Caco-2 (cell line): ENCODE results near the gene CETP. TPM values are rescaled to one million over a fixed set of nuclear protein-coding genes. Genes with fewer than 3 reads are reported as not detected.

Experiments used
- BruUV-seq: library from RNA; stranded (reverse); fragments of 400-500 nt; replicated peaks from 2 replicates; lab custom pipeline; 2021; lab: Mats Ljungman, UMichigan
- CTCF ChIA-PET: fragments of 300-600 bp; sonication (Branson Sonifier 250); formaldehyde crosslinking; loops from one replicate; lab custom pipeline; 2022; ENCODE audit warnings: antibody characterized with exemption; lab: Charles Lee
- POLR2A ChIA-PET: fragments of 300-600 bp; sonication (Branson Sonifier 250); formaldehyde crosslinking; loops from one replicate; lab custom pipeline; 2022; ENCODE audit warnings: antibody characterized with exemption; lab: Charles Lee
- DNase-seq, 2 experiments: peaks; one replicate each; pipeline versions ENCODE4 v3.0.0 to v3.0.0-alpha.2; 2020 to 2022
- H3K27me3 ChIP-seq: replicated peaks from 2 replicates; pipeline ENCODE4 v1.6.0; 2011; ENCODE audit warnings: low read length; ENCODE audit not compliant: control insufficient read depth, insufficient read depth
- H3K36me3 ChIP-seq: 2 replicates; pipeline ENCODE4 v1.5.1; 2011; ENCODE audit warnings: low read length; ENCODE audit not compliant: control insufficient read depth, insufficient read depth
- H3K4me1 ChIP-seq: fragments of 250-450 bp; sonication (Bioruptor Pico); 2 replicates; pipeline ENCODE4 v1.5.1; 2020; ENCODE audit warnings: mild to moderate bottlenecking
- H3K4me3 ChIP-seq: 2 replicates; pipeline ENCODE4 v1.5.1; 2011; ENCODE audit warnings: low read depth, mild to moderate bottlenecking, control low read depth, low read length
- H3K9me3 ChIP-seq: fragments of 250-450 bp; sonication (Bioruptor Pico); 2 replicates; pipeline ENCODE4 v1.5.1; 2020; ENCODE audit warnings: mild to moderate bottlenecking, moderate library complexity
- H3K27ac Mint-ChIP-seq: one replicate; pipeline ENCODE4 v1.8.0; 2022; ENCODE audit warnings: mixed read lengths; ENCODE audit not compliant: unreplicated experiment
- H3K27me3 Mint-ChIP-seq: one replicate; pipeline ENCODE4 v1.8.0; 2022; ENCODE audit warnings: mixed read lengths; ENCODE audit not compliant: insufficient read depth, unreplicated experiment
- H3K36me3 Mint-ChIP-seq: one replicate; pipeline ENCODE4 v1.8.0; 2022; ENCODE audit warnings: mild to moderate bottlenecking, mixed read lengths; ENCODE audit not compliant: insufficient read depth, unreplicated experiment
- H3K4me1 Mint-ChIP-seq: one replicate; pipeline ENCODE4 v1.8.0; 2022; ENCODE audit warnings: low read depth, mixed read lengths; ENCODE audit not compliant: unreplicated experiment
- H3K4me3 Mint-ChIP-seq: one replicate; pipeline ENCODE4 v1.8.0; 2022; ENCODE audit warnings: mild to moderate bottlenecking, moderate library complexity, mixed read lengths; ENCODE audit not compliant: unreplicated experiment
- H3K9me3 Mint-ChIP-seq: one replicate; pipeline ENCODE4 v1.8.0; 2022; ENCODE audit warnings: mixed read lengths; ENCODE audit not compliant: unreplicated experiment
- CTCF ChIP-seq, 2 experiments: fragments of 200-600 bp in 1 of 2; IDR thresholded peaks; 1 replicate in 1 of 2; 2 replicates in 1 of 2; pipeline versions ENCODE4 v1.5.1 to v1.8.0; 2011 to 2022; ENCODE audit warnings: antibody characterized with exemption in 1 of 2, control low read depth in 1 of 2, inconsistent platforms in 1 of 2, low read depth in 1 of 2, low read length in 1 of 2, mild to moderate bottlenecking in 1 of 2, moderate library complexity in 1 of 2; ENCODE audit not compliant: insufficient read depth in 1 of 2, severe bottlenecking in 1 of 2, unreplicated experiment in 1 of 2
- intact Hi-C: fragments of 100-400 bp; cut with micrococcal nuclease; formaldehyde crosslinking; loops from one replicate; pipeline ENCODE4 v1.10.0; 2022; ENCODE audit not compliant: unreplicated experiment
- total RNA-seq: library from RNA; stranded (reverse); gene quantifications from 2 replicates; pipeline ENCODE4 v1.2.3, GENCODE V29; 2022

The CETP gene
- total RNA-seq, 1 experiment from 2014 or later: not detected

GRCh38 chr16:56950881-56951771 lies 10.6 kb upstream of the CETP start:
- Mint-ChIP-seq H3K27me3 (no peaks in the 10 kb centered on the region), H3K4me1 (peaks cover 16% of the 10 kb centered on the region), H3K4me3 (no peak overlapping the region), H3K36me3 (peaks cover 38% of the 10 kb centered on the region), H3K27ac (peak overlapping the region; percentile 4), H3K9me3 (no peaks in the 10 kb centered on the region)
- ChIA-PET CTCF (interaction anchor here (0.7 to 1.2 kb wide), 3 partner anchors 20 to 83 kb away, joined by 3 to 5 read pairs (median 4); no protein-coding TSS in a partner anchor), POLR2A (no interaction called here)
- peak; percentile 78 to 82 for DNase-seq
- intact Hi-C loops: loop anchor here (1.0 to 10.0 kb wide), 5 partner anchors 80 to 216 kb away; partner anchors contain the start of gene NUP93
- Histone ChIP-seq H3K27me3 (no peaks in the 10 kb centered on the region), H3K4me3 (no peak overlapping the region), H3K4me1 (no peaks in the 10 kb centered on the region), H3K36me3 (no peaks in the 10 kb centered on the region), H3K9me3 (no peaks in the 10 kb centered on the region)
- TF ChIP-seq CTCF (IDR thresholded peaks at IDR 0.05; ENCODE audit: insufficient read depth in 1 of 2, low read depth in 1 of 2, low read length in 1 of 2, severe bottlenecking in 1 of 2, unreplicated experiment in 1 of 2): peak; percentile 78 to 85
- BruUV-seq: no TSS peak

- Histone ChIP-seq H3K4me3 (no peak overlapping the region), H3K36me3 (no peaks in the 10 kb centered on the region), H3K4me1 (no peaks in the 10 kb centered on the region), H3K9me3 (no peaks in the 10 kb centered on the region), H3K27me3 (no peaks in the 10 kb centered on the region)
- Mint-ChIP-seq H3K4me3 (no peak overlapping the region), H3K9me3 (no peaks in the 10 kb centered on the region), H3K36me3 (peaks cover 19% of the 10 kb centered on the region), H3K27ac (no peak overlapping the region), H3K27me3 (no peaks in the 10 kb centered on the region), H3K4me1 (peaks cover 11% of the 10 kb centered on the region)
- POLR2A ChIA-PET: no interaction called here
- DNase-seq: no peak
- intact Hi-C loops: loop anchor here (5.0 to 10.0 kb wide), 2 partner anchors 94 to 218 kb away; partner anchors contain the start of gene NUP93
- TF ChIP-seq CTCF (IDR thresholded peaks at IDR 0.05; ENCODE audit: insufficient read depth in 1 of 2, low read depth in 1 of 2, low read length in 1 of 2, severe bottlenecking in 1 of 2, unreplicated experiment in 1 of 2): no peak
- BruUV-seq: no TSS peak
- CTCF ChIA-PET: interaction anchor here (0.6 to 1.1 kb wide), 2 partner anchors 11 to 13 kb away, joined by 3 read pairs; no protein-coding TSS in a partner anchor
Measured at GRCh38 chr16:56953006-56953405, 8.7 kb upstream of the CETP start.

- CTCF ChIA-PET: no interaction called here
- Histone ChIP-seq H3K36me3 (no peaks in the 10 kb centered on the region), H3K4me3 (no peak overlapping the region), H3K9me3 (no peaks in the 10 kb centered on the region), H3K27me3 (no peaks in the 10 kb centered on the region), H3K4me1 (no peaks in the 10 kb centered on the region)
- POLR2A ChIA-PET: no interaction called here
- intact Hi-C loops: loop anchor here (10.0 kb wide), 1 partner anchor 221 kb away; the partner anchor contains the start of gene NUP93
- TF ChIP-seq CTCF (IDR thresholded peaks at IDR 0.05; ENCODE audit: insufficient read depth in 1 of 2, low read depth in 1 of 2, low read length in 1 of 2, severe bottlenecking in 1 of 2, unreplicated experiment in 1 of 2): no peak
- Mint-ChIP-seq H3K4me3 (no peak overlapping the region), H3K36me3 (no peaks in the 10 kb centered on the region), H3K27ac (no peak overlapping the region), H3K9me3 (no peaks in the 10 kb centered on the region), H3K27me3 (no peaks in the 10 kb centered on the region), H3K4me1 (peaks cover 2% of the 10 kb centered on the region)
- DNase-seq: no peak
- no TSS peak for BruUV-seq
Measured at GRCh38 chr16:56956076-56956475, 5.7 kb upstream of the CETP start.
